Activated naive CD4-positive, alpha-beta T cell treated with anti-CD3 and anti-CD28 coated beads, Interleukin-2, amount 50 U/mL, for 16 hours (primary cell): ENCODE results near the gene CCDC13.
"Not testable (repeated sequence)": the region's sequence is repeated elsewhere in the genome, so short reads cannot be mapped to it uniquely, and the experiment has no call there.

Experiments used
- DNase-seq: peaks from one replicate; pipeline ENCODE4 v3.0.0-alpha.2; 2020

CCDC13 gene

GRCh38 chr3:42772670-42773408 is at the start of gene CCDC13:
Gene CCDC13, minus strand, starts transcription at chr3:42773253. Its CDS starts 14,908 bp downstream, at chr3:42758345.
- peak; percentile 86 for DNase-seq

GRCh38 chr3:42822828-42823227 is 49.8 kb upstream of the CCDC13 start:
- DNase-seq, result no peak

GRCh38 chr3:42820746-42821051 is 47.6 kb upstream of the CCDC13 start:
- DNase-seq, result no peak

- no peak for DNase-seq
Measured at GRCh38 chr3:42819351-42819965, 46.4 kb upstream of the CCDC13 start.

- DNase-seq, result no peak
Measured at GRCh38 chr3:42815826-42816225, 42.8 kb upstream of the CCDC13 start.

GRCh38 chr3:42814914-42815507 is 42.0 kb upstream of the CCDC13 start:
- no peak for DNase-seq

- no peak for DNase-seq
Measured at GRCh38 chr3:42814246-42814645, 41.2 kb upstream of the CCDC13 start.

- not testable (repeated sequence) for DNase-seq
Measured at GRCh38 chr3:42811118-42811883, 38.2 kb upstream of the CCDC13 start.

GRCh38 chr3:42810706-42811105 is 37.7 kb upstream of the CCDC13 start:
- not testable (repeated sequence) for DNase-seq

- DNase-seq, result no peak
Measured at GRCh38 chr3:42809202-42809601, 36.1 kb upstream of the CCDC13 start, which contains the start of gene ACKR2. Gene ACKR2, plus strand, starts transcription at chr3:42809445. Its CDS starts 55,058 bp downstream, at chr3:42864503.

GRCh38 chr3:42807929-42808328 is 34.9 kb upstream of the CCDC13 start:
- no peak for DNase-seq

- DNase-seq, result no peak
Measured at GRCh38 chr3:42805141-42805821, 32.2 kb upstream of the CCDC13 start.

GRCh38 chr3:42804831-42805132 is 31.7 kb upstream of the CCDC13 start:
- DNase-seq, result no peak

- DNase-seq, result peak; percentile 95
Measured at GRCh38 chr3:42804106-42804830, 31.2 kb upstream of the CCDC13 start, which contains the start of gene HIGD1A. Gene HIGD1A, minus strand, starts transcription at chr3:42804490. Its CDS starts 10,237 bp downstream, at chr3:42794253.

- DNase-seq, result peak; percentile 26
Measured at GRCh38 chr3:42803414-42804105, 30.5 kb upstream of the CCDC13 start.

GRCh38 chr3:42802876-42803413 is 29.9 kb upstream of the CCDC13 start:
- DNase-seq, result no peak

- no peak for DNase-seq
Measured at GRCh38 chr3:42801784-42802183, 28.7 kb upstream of the CCDC13 start.

- no peak for DNase-seq
Measured at GRCh38 chr3:42801048-42801620, 28.1 kb upstream of the CCDC13 start.

GRCh38 chr3:42800251-42800650 is 27.2 kb upstream of the CCDC13 start:
- DNase-seq, result no peak

- DNase-seq, result no peak
Measured at GRCh38 chr3:42799376-42799775, 26.3 kb upstream of the CCDC13 start.

- DNase-seq, result no peak
Measured at GRCh38 chr3:42796332-42796885, 23.4 kb upstream of the CCDC13 start.
